NT2/D1 (cell line): ENCODE measurements around the gene ACYP1.

ENCODE experiments used
- SUZ12 ChIP-seq: IDR thresholded peaks from 2 replicates; pipeline ENCODE4 v1.6.1; 2011; ENCODE audit not compliant: insufficient read length, insufficient read depth; ENCODE audit errors: extremely low read depth
- YY1 ChIP-seq: IDR thresholded peaks from 2 replicates; pipeline ENCODE4 v1.6.1; 2011; ENCODE audit not compliant: insufficient read length, insufficient read depth
- ZNF274 ChIP-seq: IDR thresholded peaks from 2 replicates; pipeline ENCODE4 v1.6.1; 2011; ENCODE audit warnings: mild to moderate bottlenecking, low read depth, low read length

DNA sequence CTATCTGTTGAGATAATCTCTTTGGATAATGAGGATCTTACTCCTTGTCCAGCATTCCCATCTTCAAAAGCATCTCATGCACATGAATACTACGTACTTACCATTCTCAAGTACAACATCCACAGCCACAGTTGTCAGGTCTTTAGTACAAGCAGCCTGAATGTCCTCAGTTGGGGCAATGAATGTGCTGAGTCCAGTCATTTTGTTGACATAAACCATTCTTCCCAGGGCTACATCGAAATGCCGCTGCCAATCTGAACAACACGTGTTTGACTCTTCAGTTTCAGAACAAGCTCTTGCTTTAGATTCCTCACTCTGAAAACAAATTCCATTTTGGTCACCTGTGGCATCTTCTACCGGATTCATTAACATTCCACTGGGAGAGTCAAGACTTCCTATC, 17.5 kb downstream of the ACYP1 start:
- TF ChIP-seq YY1 (no peak), SUZ12 (no peak), ZNF274 (no peak)
